Gastrocnemius medialis (tissue), 4 donors: ENCODE measurements around the gene SUGCT. TPM values are rescaled to one million over a fixed set of nuclear protein-coding genes. Genes with fewer than 3 reads are reported as not detected.

Source experiments
- ATAC-seq, 2 donors: fragments of 150-250 bp; one replicate each; pipeline ENCODE4 v1.9.1; 2016
- DNase-seq, 2 donors: peaks; one replicate each; pipeline ENCODE4 v3.0.0-alpha.2; 2019
- H3K27ac ChIP-seq, 4 donors: fragments of 200-600 bp; sonication (generic); 1 replicate in 1 of 4; 2 replicates in 3 of 4; pipeline ENCODE4 v1.5.1; 2016 to 2018; ENCODE audit warnings: mild to moderate bottlenecking in 2 of 4, moderate library complexity in 1 of 4
- H3K27me3 ChIP-seq, 3 donors: fragments of 200-600 bp; sonication (generic) in 2 of 3; 1 replicate in 1 of 3; 2 replicates in 2 of 3; pipeline versions ENCODE4 v1.5.1 to v1.6.0; 2016 to 2019; ENCODE audit warnings: mild to moderate bottlenecking in 1 of 3, moderate library complexity in 1 of 3
- H3K36me3 ChIP-seq, 2 donors: fragments of 200-600 bp; sonication (generic) in 1 of 2; one replicate each; pipeline ENCODE4 v1.5.1; 2017 to 2018
- H3K4me1 ChIP-seq, 2 donors: fragments of 200-600 bp; sonication (generic) in 1 of 2; one replicate each; pipeline ENCODE4 v1.5.1; 2016 to 2017; ENCODE audit warnings: mild to moderate bottlenecking in 2 of 2
- H3K4me3 ChIP-seq, 4 donors: fragments of 200-600 bp; sonication (generic) in 3 of 4; 1 replicate in 1 of 4; 2 replicates in 3 of 4; pipeline ENCODE4 v1.5.1; 2016 to 2019; ENCODE audit warnings: mild to moderate bottlenecking in 2 of 4
- H3K9me3 ChIP-seq, 3 donors: fragments of 200-600 bp; sonication (generic) in 2 of 3; 1 replicate in 1 of 3; 2 replicates in 2 of 3; pipeline ENCODE4 v1.5.1; 2016 to 2019
- CTCF ChIP-seq, 5 experiments: fragments of 450-650 bp in 3 of 5; fragments of 200-600 bp in 2 of 5; sonication (generic) in 2 of 5; IDR thresholded peaks in 4 of 5; conservative IDR thresholded peaks in 1 of 5; 1 replicate in 4 of 5; 2 replicates in 1 of 5; pipeline ENCODE4 v1.5.1; 2016 to 2019; ENCODE audit warnings: antibody characterized with exemption in 5 of 5, mild to moderate bottlenecking in 3 of 5, moderate library complexity in 3 of 5
- POLR2A ChIP-seq, 2 donors: fragments of 450-650 bp; IDR thresholded peaks; one replicate each; pipeline ENCODE4 v1.6.1; 2017; ENCODE audit warnings: antibody characterized with exemption in 2 of 2, mild to moderate bottlenecking in 2 of 2, moderate library complexity in 2 of 2
- in situ Hi-C, 4 donors: fragments of 200-750 bp; cut with MboI; loops; one replicate each; pipeline versions ENCODE4 v1.15.0 to v1.8.0; 2017; ENCODE audit warnings: low sequenced_read_pairs in 4 of 4
- intact Hi-C: fragments of 100-400 bp; cut with DNase I; formaldehyde crosslinking; loops from one replicate; pipeline ENCODE4 v1.15.1; 2023; ENCODE audit warnings: low total_unique reads
- total RNA-seq, 4 donors: library from RNA; depleted of rRNA; stranded (reverse); fragments of >200 nt; gene quantifications; one replicate each; pipeline versions ENCODE4 v1.1.0 to v1.2.3, GENCODE V29; 2016

Gene SUGCT
- total RNA-seq, 4 donors from 2014 or later = 2.3 to 3.5 (median 2.9) TPM

GRCh38 chr7:40566879-40567278 is 432.1 kb downstream of the SUGCT start:
- no peaks in the 10 kb centered on the region for H3K36me3 ChIP-seq
- intact Hi-C loops (no loop called here), in situ Hi-C loops (no loop called here)
- ATAC-seq (no peak), DNase-seq (no peak)
- no peaks in the 10 kb centered on the region for H3K9me3 ChIP-seq
- no peaks in the 10 kb centered on the region for H3K4me1 ChIP-seq
- no peak overlapping the region for H3K27ac ChIP-seq
- H3K4me3 ChIP-seq = no peak overlapping the region
- no peak for TF ChIP-seq CTCF (IDR thresholded peaks at IDR 0.05 in 4 of 5, conservative IDR thresholded peaks at IDR 0.05 in 1 of 5)
- no peak for TF ChIP-seq POLR2A (IDR thresholded peaks at IDR 0.05)
- no peaks in the 10 kb centered on the region for H3K27me3 ChIP-seq

- in situ Hi-C loops (no loop called here), intact Hi-C loops (no loop called here)
- H3K27me3 ChIP-seq = no peaks in the 10 kb centered on the region
- ATAC-seq (no peak), DNase-seq (no peak)
- H3K27ac ChIP-seq = no peak overlapping the region
- H3K9me3 ChIP-seq = no peaks in the 10 kb centered on the region
- H3K4me3 ChIP-seq = no peak overlapping the region
- no peaks in the 10 kb centered on the region for H3K36me3 ChIP-seq
- TF ChIP-seq POLR2A (IDR thresholded peaks at IDR 0.05) = no peak
- TF ChIP-seq CTCF (IDR thresholded peaks at IDR 0.05 in 4 of 5, conservative IDR thresholded peaks at IDR 0.05 in 1 of 5) = no peak
- no peaks in the 10 kb centered on the region for H3K4me1 ChIP-seq
Measured at GRCh38 chr7:40569326-40569725, 434.5 kb downstream of the SUGCT start.

GRCh38 chr7:40570223-40570622 is 435.4 kb downstream of the SUGCT start:
- TF ChIP-seq CTCF (IDR thresholded peaks at IDR 0.05 in 4 of 5, conservative IDR thresholded peaks at IDR 0.05 in 1 of 5) = no peak
- no peak for TF ChIP-seq POLR2A (IDR thresholded peaks at IDR 0.05)
- Histone ChIP-seq H3K4me3 (no peak overlapping the region), H3K36me3 (no peaks in the 10 kb centered on the region), H3K4me1 (no peaks in the 10 kb centered on the region), H3K27ac (no peak overlapping the region), H3K9me3 (no peaks in the 10 kb centered on the region), H3K27me3 (no peaks in the 10 kb centered on the region)
- intact Hi-C loops = no loop called here
- DNase-seq (no peak), ATAC-seq (no peak)
- in situ Hi-C loops = no loop called here

GRCh38 chr7:40571796-40572195 is 437.0 kb downstream of the SUGCT start:
- Histone ChIP-seq H3K27ac (no peak overlapping the region), H3K36me3 (no peaks in the 10 kb centered on the region), H3K27me3 (no peaks in the 10 kb centered on the region), H3K4me3 (no peak overlapping the region), H3K9me3 (no peaks in the 10 kb centered on the region), H3K4me1 (no peaks in the 10 kb centered on the region)
- DNase-seq (no peak), ATAC-seq (no peak)
- TF ChIP-seq CTCF (IDR thresholded peaks at IDR 0.05 in 4 of 5, conservative IDR thresholded peaks at IDR 0.05 in 1 of 5) (no peak), POLR2A (IDR thresholded peaks at IDR 0.05) (no peak)
- intact Hi-C loops (no loop called here), in situ Hi-C loops (no loop called here)

GRCh38 chr7:40572810-40573465 is 438.1 kb downstream of the SUGCT start:
- Histone ChIP-seq H3K27ac (no peak overlapping the region), H3K27me3 (no peaks in the 10 kb centered on the region), H3K4me1 (no peaks in the 10 kb centered on the region), H3K9me3 (no peaks in the 10 kb centered on the region), H3K4me3 (no peak overlapping the region), H3K36me3 (no peaks in the 10 kb centered on the region)
- no peak for DNase-seq
- no peak for ATAC-seq
- no peak for TF ChIP-seq POLR2A (IDR thresholded peaks at IDR 0.05)
- no peak for TF ChIP-seq CTCF (IDR thresholded peaks at IDR 0.05 in 4 of 5, conservative IDR thresholded peaks at IDR 0.05 in 1 of 5)
- in situ Hi-C loops = no loop called here
- intact Hi-C loops = no loop called here
